Measurements from ENCODE around the gene SLC39A10.
"Not testable (repeated sequence)": the region's sequence is repeated elsewhere in the genome, so short reads cannot be mapped to it uniquely, and the experiment has no call there.

DNA sequence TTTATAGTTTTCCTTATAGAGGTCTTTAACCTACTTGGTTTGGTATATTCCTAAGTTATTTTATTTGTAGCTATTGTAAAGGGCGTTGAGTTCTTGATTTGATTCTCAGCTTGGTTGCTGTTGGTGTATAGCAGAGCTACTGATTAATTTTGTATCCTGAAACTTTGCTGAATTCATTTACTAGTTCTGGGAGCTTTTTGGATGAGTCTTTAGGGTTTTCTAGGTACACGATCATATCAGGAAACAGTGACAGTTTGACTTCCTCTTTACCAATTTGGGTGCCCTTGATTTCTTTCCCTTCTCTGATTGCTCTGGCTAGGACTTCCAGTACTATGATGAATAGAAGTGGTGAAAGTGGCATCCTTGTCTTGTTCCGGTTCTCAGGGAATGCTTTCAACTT is 35.5 kb downstream of the SLC39A10 start:
- TF ChIP-seq, protein P1, sequence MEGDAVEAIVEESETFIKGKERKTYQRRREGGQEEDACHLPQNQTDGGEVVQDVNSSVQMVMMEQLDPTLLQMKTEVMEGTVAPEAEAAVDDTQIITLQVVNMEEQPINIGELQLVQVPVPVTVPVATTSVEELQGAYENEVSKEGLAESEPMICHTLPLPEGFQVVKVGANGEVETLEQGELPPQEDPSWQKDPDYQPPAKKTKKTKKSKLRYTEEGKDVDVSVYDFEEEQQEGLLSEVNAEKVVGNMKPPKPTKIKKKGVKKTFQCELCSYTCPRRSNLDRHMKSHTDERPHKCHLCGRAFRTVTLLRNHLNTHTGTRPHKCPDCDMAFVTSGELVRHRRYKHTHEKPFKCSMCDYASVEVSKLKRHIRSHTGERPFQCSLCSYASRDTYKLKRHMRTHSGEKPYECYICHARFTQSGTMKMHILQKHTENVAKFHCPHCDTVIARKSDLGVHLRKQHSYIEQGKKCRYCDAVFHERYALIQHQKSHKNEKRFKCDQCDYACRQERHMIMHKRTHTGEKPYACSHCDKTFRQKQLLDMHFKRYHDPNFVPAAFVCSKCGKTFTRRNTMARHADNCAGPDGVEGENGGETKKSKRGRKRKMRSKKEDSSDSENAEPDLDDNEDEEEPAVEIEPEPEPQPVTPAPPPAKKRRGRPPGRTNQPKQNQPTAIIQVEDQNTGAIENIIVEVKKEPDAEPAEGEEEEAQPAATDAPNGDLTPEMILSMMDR (IDR thresholded peaks at IDR 0.05; ENCODE audit: extremely low read depth in 1 of 2, insufficient read depth in 1 of 2, low read depth in 1 of 2, low read length in 2 of 2), result not testable (repeated sequence)
- TF ChIP-seq MYC (IDR thresholded peaks at IDR 0.05; ENCODE audit: low read depth, low read length); EZH2 (IDR thresholded peaks at IDR 0.05; ENCODE audit: borderline replicate concordance, low read depth, low read length, severe bottlenecking): not testable (repeated sequence)
- TF ChIP-seq, protein P2, sequence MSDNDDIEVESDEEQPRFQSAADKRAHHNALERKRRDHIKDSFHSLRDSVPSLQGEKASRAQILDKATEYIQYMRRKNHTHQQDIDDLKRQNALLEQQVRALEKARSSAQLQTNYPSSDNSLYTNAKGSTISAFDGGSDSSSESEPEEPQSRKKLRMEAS (IDR thresholded peaks at IDR 0.05; ENCODE audit: insufficient read depth, insufficient read length), result not testable (repeated sequence)
